ENCODE results near the gene NKX6-2.

The NKX6-2 gene

GRCh38 chr10:132811891-132812481 is 26.0 kb upstream of the NKX6-2 start:
- no peak overlapping the region for H3K27ac ChIP-seq (ENCODE audit: low read depth, low read length)
- no peaks in the 10 kb centered on the region for H3K36me3 ChIP-seq (ENCODE audit: insufficient read depth, low read length)
- no peak overlapping the region for H3K9ac ChIP-seq (ENCODE audit: low read length)
- no peak overlapping the region for H3K4me3 ChIP-seq (ENCODE audit: low read depth in 1 of 2, low read length in 2 of 2)
- no peaks in the 10 kb centered on the region for H3K4me1 ChIP-seq (ENCODE audit: insufficient read depth, low read length)
- peaks cover 0 to 12% of the 10 kb centered on the region in 2 donors for H3K27me3 ChIP-seq (ENCODE audit: control insufficient read depth in 1 of 2, insufficient read depth in 2 of 2, low read length in 2 of 2)
- no peaks in the 10 kb centered on the region for H3K9me3 ChIP-seq (ENCODE audit: low read length)

GRCh38 chr10:132810807-132811700 is 25.1 kb upstream of the NKX6-2 start:
- H3K36me3 ChIP-seq (ENCODE audit: insufficient read depth, low read length): no peaks in the 10 kb centered on the region
- H3K9ac ChIP-seq (ENCODE audit: low read length): no peak overlapping the region
- H3K27me3 ChIP-seq (ENCODE audit: control insufficient read depth in 1 of 2, insufficient read depth in 2 of 2, low read length in 2 of 2): peaks cover 0 to 12% of the 10 kb centered on the region in 2 donors

GRCh38 chr10:132810141-132810806 is 24.3 kb upstream of the NKX6-2 start:
- Histone ChIP-seq H3K4me1 (ENCODE audit: insufficient read depth, low read length) (no peaks in the 10 kb centered on the region), H3K36me3 (ENCODE audit: insufficient read depth, low read length) (no peaks in the 10 kb centered on the region), H3K9ac (ENCODE audit: low read length) (no peak overlapping the region), H3K4me3 (ENCODE audit: low read depth in 1 of 2, low read length in 2 of 2) (no peak overlapping the region), H3K9me3 (ENCODE audit: low read length) (no peaks in the 10 kb centered on the region), H3K27me3 (ENCODE audit: control insufficient read depth in 1 of 2, insufficient read depth in 2 of 2, low read length in 2 of 2) (peaks cover 0 to 12% of the 10 kb centered on the region in 2 donors), H3K27ac (ENCODE audit: low read depth, low read length) (no peak overlapping the region)

More at GRCh38 chr10:132810807-132811700, 25.1 kb upstream of the NKX6-2 start:
- H3K4me1 ChIP-seq (ENCODE audit: insufficient read depth, low read length): no peaks in the 10 kb centered on the region
- H3K9me3 ChIP-seq (ENCODE audit: low read length): no peaks in the 10 kb centered on the region
- no peak overlapping the region for H3K4me3 ChIP-seq (ENCODE audit: low read depth in 1 of 2, low read length in 2 of 2)
- H3K27ac ChIP-seq (ENCODE audit: low read depth, low read length): no peak overlapping the region

DNA sequence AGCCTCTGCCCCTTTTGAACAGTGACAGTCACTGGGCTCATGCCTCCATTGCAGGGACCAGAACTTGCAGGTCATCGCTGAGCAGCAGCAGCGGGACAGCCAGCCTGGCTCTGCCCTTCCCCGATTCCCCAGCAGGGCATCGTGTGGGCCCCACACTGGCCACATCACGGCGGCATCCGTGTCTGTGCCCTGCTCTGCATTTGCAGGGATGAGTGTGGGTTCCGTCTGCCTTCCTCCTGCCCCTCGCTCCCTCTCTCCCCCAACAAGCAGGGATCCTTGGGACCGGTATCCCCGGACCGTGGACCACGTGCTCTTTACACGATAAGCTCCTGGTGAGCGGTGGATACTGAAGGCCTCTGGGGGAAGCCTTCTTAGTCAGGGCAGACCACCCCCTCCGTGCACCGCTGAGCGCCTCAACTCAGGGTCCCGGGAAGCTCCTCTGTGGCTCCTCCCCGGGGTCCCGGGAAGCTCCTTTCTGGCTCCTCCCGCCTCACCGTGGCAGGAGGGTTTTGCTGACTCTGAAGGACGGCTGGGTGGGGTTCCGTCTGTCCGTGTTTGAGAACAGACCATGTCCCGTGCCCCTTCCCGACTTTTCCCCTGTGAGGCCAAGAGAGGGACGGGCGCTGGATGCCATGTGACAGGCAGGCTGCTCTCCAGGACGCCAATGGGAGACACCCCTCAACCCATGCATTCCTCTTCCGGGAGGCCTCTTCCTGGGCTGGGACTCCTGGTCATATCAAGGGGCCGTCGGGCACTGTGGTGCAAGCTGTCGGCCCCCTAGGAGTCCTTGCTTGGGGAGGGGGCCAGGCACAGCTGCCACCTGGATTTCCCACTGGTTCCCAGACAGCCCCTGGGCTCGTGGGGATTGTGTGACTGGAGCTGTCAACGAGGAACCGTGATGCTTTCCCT is 23.5 kb upstream of the NKX6-2 start:
- Histone ChIP-seq H3K4me3 (ENCODE audit: low read depth in 1 of 2, low read length in 2 of 2) (no peak overlapping the region), H3K9me3 (ENCODE audit: low read length) (no peaks in the 10 kb centered on the region), H3K36me3 (ENCODE audit: insufficient read depth, low read length) (no peaks in the 10 kb centered on the region), H3K27ac (ENCODE audit: low read depth, low read length) (no peak overlapping the region), H3K27me3 (ENCODE audit: control insufficient read depth in 1 of 2, insufficient read depth in 2 of 2, low read length in 2 of 2) (peaks cover 0 to 13% of the 10 kb centered on the region in 2 donors), H3K9ac (ENCODE audit: low read length) (no peak overlapping the region), H3K4me1 (ENCODE audit: insufficient read depth, low read length) (no peaks in the 10 kb centered on the region)

DNA sequence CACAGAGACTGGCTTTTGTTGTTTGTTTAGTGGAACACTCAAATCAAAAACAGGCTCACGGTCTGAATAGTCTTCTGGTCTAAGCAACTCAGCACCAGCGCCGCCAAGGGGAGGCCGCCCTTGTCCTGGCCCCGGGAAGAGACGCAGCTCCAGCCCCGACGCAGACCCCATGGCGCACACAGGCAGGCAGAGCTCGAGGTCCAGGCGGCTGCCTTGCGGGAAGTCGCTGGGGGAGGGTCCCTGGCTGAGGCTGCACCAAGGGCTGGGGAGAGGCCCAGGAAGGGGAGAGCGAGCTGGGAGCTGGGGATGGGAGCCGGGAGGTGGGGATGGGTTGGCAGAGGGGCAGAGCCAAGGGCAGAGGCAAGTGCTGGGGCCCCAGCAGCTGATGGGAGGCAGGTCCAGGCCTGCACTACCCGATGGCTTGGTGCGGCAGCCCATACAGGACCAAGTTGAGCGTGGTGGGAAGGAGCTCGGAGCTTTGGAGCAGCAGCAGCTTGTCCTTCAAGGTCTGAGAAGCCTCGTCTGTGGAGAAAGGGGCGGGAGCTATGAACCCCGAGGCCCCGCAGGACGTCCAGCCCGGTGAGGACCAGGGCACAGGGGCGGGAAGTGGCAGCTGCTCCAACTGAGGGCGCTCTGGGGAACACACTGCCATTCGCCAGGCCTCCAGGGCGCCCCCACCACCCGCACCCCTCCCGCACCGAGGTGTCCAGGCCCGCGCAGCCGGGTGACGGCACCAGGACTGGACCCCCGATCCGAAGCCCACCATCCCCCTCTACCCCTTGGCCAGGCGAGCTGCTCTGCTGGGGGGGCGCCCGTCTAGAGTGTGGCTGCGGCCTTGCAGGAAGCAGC is 22.7 kb upstream of the NKX6-2 start:
- H3K27me3 ChIP-seq (ENCODE audit: control insufficient read depth in 1 of 2, insufficient read depth in 2 of 2, low read length in 2 of 2): peaks cover 0 to 5% of the 10 kb centered on the region in 2 donors
- H3K4me3 ChIP-seq (ENCODE audit: low read depth in 1 of 2, low read length in 2 of 2): no peak overlapping the region
- no peak overlapping the region for H3K9ac ChIP-seq (ENCODE audit: low read length)
- no peaks in the 10 kb centered on the region for H3K36me3 ChIP-seq (ENCODE audit: insufficient read depth, low read length)
- no peak overlapping the region for H3K27ac ChIP-seq (ENCODE audit: low read depth, low read length)
- no peaks in the 10 kb centered on the region for H3K9me3 ChIP-seq (ENCODE audit: low read length)
- H3K4me1 ChIP-seq (ENCODE audit: insufficient read depth, low read length): no peaks in the 10 kb centered on the region

GRCh38 chr10:132807621-132808049 is 21.7 kb upstream of the NKX6-2 start:
- Histone ChIP-seq H3K9me3 (ENCODE audit: low read length) (no peaks in the 10 kb centered on the region), H3K27ac (ENCODE audit: low read depth, low read length) (no peak overlapping the region), H3K36me3 (ENCODE audit: insufficient read depth, low read length) (no peaks in the 10 kb centered on the region), H3K4me3 (ENCODE audit: low read depth in 1 of 2, low read length in 2 of 2) (no peak overlapping the region), H3K4me1 (ENCODE audit: insufficient read depth, low read length) (no peaks in the 10 kb centered on the region), H3K27me3 (ENCODE audit: control insufficient read depth in 1 of 2, insufficient read depth in 2 of 2, low read length in 2 of 2) (peaks cover 0 to 4% of the 10 kb centered on the region in 2 donors), H3K9ac (ENCODE audit: low read length) (no peak overlapping the region)

DNA sequence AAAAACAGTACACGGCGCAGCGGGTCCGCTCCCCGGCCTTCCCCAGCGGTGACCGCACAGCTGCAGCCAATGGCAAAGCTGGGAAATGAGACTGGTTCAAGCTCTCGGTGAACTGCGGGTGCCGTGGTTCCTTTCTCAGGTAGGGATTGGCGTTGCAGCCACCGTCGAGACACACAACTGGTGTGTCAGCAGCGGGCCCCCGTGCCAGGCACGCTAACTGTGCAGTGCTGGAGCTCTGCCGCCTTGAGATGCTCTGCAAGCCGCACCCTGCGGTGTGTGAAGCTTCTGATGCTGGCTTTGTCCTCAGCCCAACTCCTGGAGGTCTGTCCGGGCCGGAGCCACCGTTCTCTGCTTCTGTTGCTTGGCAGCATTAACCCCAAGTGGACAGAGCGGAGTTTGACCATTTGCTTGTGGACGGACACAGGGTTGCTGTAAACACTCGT is 20.6 kb upstream of the NKX6-2 start:
- Histone ChIP-seq H3K27me3 (ENCODE audit: control insufficient read depth in 1 of 2, insufficient read depth in 2 of 2, low read length in 2 of 2) (peaks cover 0 to 4% of the 10 kb centered on the region in 2 donors), H3K9me3 (ENCODE audit: low read length) (no peaks in the 10 kb centered on the region), H3K4me1 (ENCODE audit: insufficient read depth, low read length) (no peaks in the 10 kb centered on the region)

GRCh38 chr10:132806110-132806509 is 20.2 kb upstream of the NKX6-2 start:
- H3K4me3 ChIP-seq (ENCODE audit: low read depth in 1 of 2, low read length in 2 of 2): no peak overlapping the region
- no peaks in the 10 kb centered on the region for H3K36me3 ChIP-seq (ENCODE audit: insufficient read depth, low read length)
- no peak overlapping the region for H3K27ac ChIP-seq (ENCODE audit: low read depth, low read length)
- H3K9ac ChIP-seq (ENCODE audit: low read length): no peak overlapping the region
- peaks cover 0 to 4% of the 10 kb centered on the region in 2 donors for H3K27me3 ChIP-seq (ENCODE audit: control insufficient read depth in 1 of 2, insufficient read depth in 2 of 2, low read length in 2 of 2)
- no peaks in the 10 kb centered on the region for H3K4me1 ChIP-seq (ENCODE audit: insufficient read depth, low read length)
- H3K9me3 ChIP-seq (ENCODE audit: low read length): no peaks in the 10 kb centered on the region

More for the DNA sequence above, 20.6 kb upstream of the NKX6-2 start:
- no peaks in the 10 kb centered on the region for H3K36me3 ChIP-seq (ENCODE audit: insufficient read depth, low read length)
- no peak overlapping the region for H3K9ac ChIP-seq (ENCODE audit: low read length)
- H3K27ac ChIP-seq (ENCODE audit: low read depth, low read length): no peak overlapping the region
- no peak overlapping the region for H3K4me3 ChIP-seq (ENCODE audit: low read depth in 1 of 2, low read length in 2 of 2)

DNA sequence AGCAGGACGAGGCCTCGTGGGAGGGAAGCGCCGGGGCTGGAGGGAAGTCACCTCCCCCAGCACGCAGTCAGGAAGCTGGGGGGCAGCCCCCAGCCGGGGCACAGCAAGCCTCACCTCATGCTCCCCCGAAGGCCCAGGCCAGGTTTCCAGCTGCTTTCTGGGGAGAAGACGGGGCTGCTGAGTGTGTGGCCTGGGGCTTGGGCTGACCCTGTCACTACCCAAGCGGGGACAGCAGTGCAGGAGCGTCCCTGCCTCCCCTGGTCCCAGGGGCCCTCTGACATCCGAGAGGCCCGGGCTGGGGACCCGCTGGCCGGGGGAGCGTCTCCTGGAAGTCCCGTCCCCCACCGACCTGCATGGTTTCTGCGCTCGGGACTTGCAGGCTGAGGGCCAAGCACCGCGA is 19.7 kb upstream of the NKX6-2 start:
- no peaks in the 10 kb centered on the region for H3K9me3 ChIP-seq (ENCODE audit: low read length)
- no peaks in the 10 kb centered on the region for H3K4me1 ChIP-seq (ENCODE audit: insufficient read depth, low read length)
- no peak overlapping the region for H3K27ac ChIP-seq (ENCODE audit: low read depth, low read length)
- no peak overlapping the region for H3K9ac ChIP-seq (ENCODE audit: low read length)
- no peak overlapping the region for H3K4me3 ChIP-seq (ENCODE audit: low read depth in 1 of 2, low read length in 2 of 2)
- peaks cover 0 to 4% of the 10 kb centered on the region in 2 donors for H3K27me3 ChIP-seq (ENCODE audit: control insufficient read depth in 1 of 2, insufficient read depth in 2 of 2, low read length in 2 of 2)
- H3K36me3 ChIP-seq (ENCODE audit: insufficient read depth, low read length): no peaks in the 10 kb centered on the region

DNA sequence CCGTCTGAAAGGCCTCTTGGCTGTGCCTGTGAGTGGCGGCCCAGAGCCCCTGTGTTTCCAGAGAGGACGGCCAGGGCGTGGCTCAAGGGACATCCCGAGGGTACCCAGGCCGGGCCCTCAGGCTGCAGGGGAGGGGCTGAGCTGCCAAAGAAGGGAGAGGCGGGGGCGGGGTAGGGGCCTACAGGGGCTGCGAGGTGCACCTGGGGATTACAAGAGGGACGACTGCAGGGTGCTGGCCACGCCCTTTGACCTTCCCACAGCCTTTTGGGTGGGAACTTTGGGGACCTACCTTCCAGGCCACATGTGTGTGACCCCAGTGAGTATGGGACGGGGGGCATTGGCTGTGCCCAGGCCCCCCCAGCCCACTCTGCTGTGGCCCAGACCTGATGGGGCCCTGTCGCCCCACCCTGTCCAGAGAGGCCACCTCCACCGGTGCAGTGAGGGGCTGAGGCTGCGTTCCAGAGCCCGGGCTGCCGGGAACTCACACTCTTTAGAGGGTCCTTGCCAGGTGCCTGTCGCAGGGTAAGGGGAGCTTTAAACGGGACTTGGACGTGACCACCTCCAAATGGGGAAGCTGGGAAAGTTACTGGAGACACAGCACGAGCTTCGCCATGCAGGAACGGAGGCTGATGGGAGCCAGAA is 19.0 kb upstream of the NKX6-2 start:
- Histone ChIP-seq H3K9ac (ENCODE audit: low read length) (no peak overlapping the region), H3K27me3 (ENCODE audit: control insufficient read depth in 1 of 2, insufficient read depth in 2 of 2, low read length in 2 of 2) (peaks cover 0 to 4% of the 10 kb centered on the region in 2 donors), H3K9me3 (ENCODE audit: low read length) (no peaks in the 10 kb centered on the region), H3K27ac (ENCODE audit: low read depth, low read length) (no peak overlapping the region), H3K4me3 (ENCODE audit: low read depth in 1 of 2, low read length in 2 of 2) (no peak overlapping the region), H3K4me1 (ENCODE audit: insufficient read depth, low read length) (no peaks in the 10 kb centered on the region), H3K36me3 (ENCODE audit: insufficient read depth, low read length) (no peaks in the 10 kb centered on the region)

All from muscle layer of colon (tissue), 2 donors.